Occipital lobe (tissue), 2 donors: ENCODE results near the gene PNPLA5. TPM values are rescaled to one million over a fixed set of nuclear protein-coding genes. Genes with fewer than 3 reads are reported as not detected.
"Not testable (repeated sequence)": the region's sequence is repeated elsewhere in the genome, so short reads cannot be mapped to it uniquely, and the experiment has no call there.

ENCODE experiments used
- DNase-seq: peaks from one replicate; lab custom pipeline; 2025; lab: John Stamatoyannopoulos, UW
- total RNA-seq: library from RNA; depleted of rRNA; stranded (reverse); fragments of >200 nt; gene quantifications from one replicate; pipeline ENCODE4 v1.2.3, GENCODE V29; 2014

Gene PNPLA5
- total RNA-seq, 1 donor from 2014 or later: not detected

GRCh38 chr22:43903033-43903432 lies 11.2 kb upstream of the PNPLA5 start:
- DNase-seq: not testable (repeated sequence)

GRCh38 chr22:43901976-43902643 lies 10.3 kb upstream of the PNPLA5 start:
- no peak for DNase-seq

- DNase-seq: no peak
Observed at GRCh38 chr22:43900206-43900605, 8.4 kb upstream of the PNPLA5 start.

- DNase-seq: no peak
Observed at GRCh38 chr22:43897751-43898261, 6.0 kb upstream of the PNPLA5 start.

GRCh38 chr22:43895986-43896645 lies 4.3 kb upstream of the PNPLA5 start:
- no peak for DNase-seq

- no peak for DNase-seq
Observed at GRCh38 chr22:43894122-43894521, 2.3 kb upstream of the PNPLA5 start.

- DNase-seq: no peak
Observed at GRCh38 chr22:43893266-43893665, 1.5 kb upstream of the PNPLA5 start.

GRCh38 chr22:43892183-43892894 lies 526 bp upstream of the PNPLA5 start:
- no peak for DNase-seq

GRCh38 chr22:43890901-43891331 lies 897 bp downstream of the PNPLA5 start:
- no peak for DNase-seq

GRCh38 chr22:43889860-43890253 lies 2.0 kb downstream of the PNPLA5 start:
- DNase-seq: no peak

- no peak for DNase-seq
Observed at GRCh38 chr22:43889201-43889859, 2.5 kb downstream of the PNPLA5 start.

GRCh38 chr22:43888740-43889139 lies 3.1 kb downstream of the PNPLA5 start:
- no peak for DNase-seq

- DNase-seq: no peak
Observed at GRCh38 chr22:43887391-43887790, 4.4 kb downstream of the PNPLA5 start.

- DNase-seq: no peak
Observed at GRCh38 chr22:43886231-43886630, 5.6 kb downstream of the PNPLA5 start.

- DNase-seq: no peak
Observed at GRCh38 chr22:43885786-43886185, 6.0 kb downstream of the PNPLA5 start.

GRCh38 chr22:43885319-43885671 lies 6.5 kb downstream of the PNPLA5 start:
- DNase-seq: no peak

- DNase-seq: no peak
Observed at GRCh38 chr22:43884600-43885318, 7.1 kb downstream of the PNPLA5 start.

GRCh38 chr22:43883719-43884415 lies 7.9 kb downstream of the PNPLA5 start:
- DNase-seq: no peak

GRCh38 chr22:43883012-43883661 lies 8.7 kb downstream of the PNPLA5 start:
- DNase-seq: no peak

GRCh38 chr22:43882122-43882767 lies 9.6 kb downstream of the PNPLA5 start:
- DNase-seq: no peak
